Caki2 (cell line): ENCODE measurements around the gene PARD6B. TPM values are rescaled to one million over a fixed set of nuclear protein-coding genes. Genes with fewer than 3 reads are reported as not detected.
"Not testable (repeated sequence)": the region's sequence is repeated elsewhere in the genome, so short reads cannot be mapped to it uniquely, and the experiment has no call there.

Experiments used
- DNase-seq: peaks from one replicate; pipeline ENCODE4 v3.0.0-alpha.2; 2015; ENCODE audit warnings: low read depth
- in situ Hi-C: cut with HindIII; loops from 2 replicates; pipeline ENCODE4 v1.10.0; 2016; ENCODE audit warnings: low sequenced_read_pairs, low pct_unique_long_range_greater_than_20kb, mixed read lengths
- total RNA-seq: library from RNA; depleted of rRNA; stranded (reverse); fragments of >200 nt; shearing (Covaris generic); gene quantifications from 2 replicates; pipeline ENCODE4 v1.2.3, GENCODE V29; 2014; ENCODE audit warnings: low replicate concordance

PARD6B gene
- total RNA-seq, 1 experiment from 2014 or later, result 58.6 TPM

GRCh38 chr20:50759678-50760077 is 28.3 kb downstream of the PARD6B start:
- in situ Hi-C loops, result no loop called here

GRCh38 chr20:50762045-50762422 is 30.7 kb downstream of the PARD6B start:
- in situ Hi-C loops, result no loop called here
- no peak for DNase-seq

More at GRCh38 chr20:50759678-50760077, 28.3 kb downstream of the PARD6B start:
- no peak for DNase-seq

- in situ Hi-C loops, result no loop called here
- peak; percentile 81 for DNase-seq
Observed at GRCh38 chr20:50762435-50763220, 31.2 kb downstream of the PARD6B start.

- peak; percentile 97 for DNase-seq
- in situ Hi-C loops, result not testable (repeated sequence)
Observed at GRCh38 chr20:50763550-50764458, 32.4 kb downstream of the PARD6B start.

- DNase-seq, in situ Hi-C loops: not testable (repeated sequence)
Observed at GRCh38 chr20:50765251-50765650, 33.9 kb downstream of the PARD6B start.

- in situ Hi-C loops, result no loop called here
- DNase-seq, result no peak
Observed at GRCh38 chr20:50765674-50766073, 34.3 kb downstream of the PARD6B start.

GRCh38 chr20:50766955-50767809 is 35.8 kb downstream of the PARD6B start:
- in situ Hi-C loops, DNase-seq: not testable (repeated sequence)

- DNase-seq, in situ Hi-C loops: not testable (repeated sequence)
Observed at GRCh38 chr20:50768991-50769390, 37.6 kb downstream of the PARD6B start.

- in situ Hi-C loops, DNase-seq: not testable (repeated sequence)
Observed at GRCh38 chr20:50769551-50770085, 38.2 kb downstream of the PARD6B start.

- DNase-seq, result peak; percentile 83
- in situ Hi-C loops, result not testable (repeated sequence)
Observed at GRCh38 chr20:50771419-50772080, 40.2 kb downstream of the PARD6B start.

- no peak for DNase-seq
- in situ Hi-C loops, result no loop called here
Observed at GRCh38 chr20:50772420-50773185, 41.2 kb downstream of the PARD6B start.

GRCh38 chr20:50774515-50774914 is 43.1 kb downstream of the PARD6B start:
- DNase-seq, result no peak
- in situ Hi-C loops, result no loop called here

GRCh38 chr20:50776122-50776817 is 44.9 kb downstream of the PARD6B start:
- in situ Hi-C loops, result no loop called here

GRCh38 chr20:50777373-50777772 is 46.0 kb downstream of the PARD6B start:
- in situ Hi-C loops, result no loop called here
- DNase-seq, result no peak

More at GRCh38 chr20:50776122-50776817, 44.9 kb downstream of the PARD6B start:
- DNase-seq, result no peak

GRCh38 chr20:50778994-50779393 is 47.6 kb downstream of the PARD6B start:
- in situ Hi-C loops, DNase-seq: not testable (repeated sequence)

- in situ Hi-C loops, result loop anchor here (10.0 kb wide), 1 partner anchor 299 kb away; no protein-coding TSS in a partner anchor
Observed at GRCh38 chr20:50783390-50783789, 52.0 kb downstream of the PARD6B start.

More at GRCh38 chr20:50783390-50783789, 52.0 kb downstream of the PARD6B start:
- no peak for DNase-seq
